CMK (cell line): ENCODE data around the gene TSPAN8.
"Not testable (repeated sequence)": the region's sequence is repeated elsewhere in the genome, so short reads cannot be mapped to it uniquely, and the experiment has no call there.

ENCODE experiments used
- DNase-seq: peaks from one replicate; pipeline ENCODE4 v3.0.0-alpha.2; 2010; ENCODE audit warnings: low read depth

TSPAN8 gene

DNA sequence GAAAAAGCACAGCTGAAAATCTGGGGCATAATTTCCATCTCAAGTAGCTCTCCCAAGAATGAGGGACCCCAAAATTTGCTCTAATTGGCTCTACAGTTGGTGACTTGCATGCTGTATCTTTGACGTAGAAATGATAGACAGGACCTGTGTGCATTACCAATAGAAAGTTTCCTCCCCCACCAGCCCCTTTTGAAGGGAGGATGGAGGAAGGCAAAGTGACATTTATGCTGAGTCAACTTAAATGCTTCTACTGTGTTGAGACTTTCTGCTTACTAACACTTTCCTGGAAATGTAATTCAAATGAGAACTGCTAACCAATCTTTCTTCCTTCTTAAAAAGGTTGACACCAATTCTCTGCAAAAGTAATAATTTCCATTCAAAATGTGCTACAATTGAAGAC is 31.9 kb downstream of the TSPAN8 start:
- no peak for DNase-seq

GRCh38 chr12:71125515-71125914 is 32.3 kb downstream of the TSPAN8 start:
- no peak for DNase-seq

DNA sequence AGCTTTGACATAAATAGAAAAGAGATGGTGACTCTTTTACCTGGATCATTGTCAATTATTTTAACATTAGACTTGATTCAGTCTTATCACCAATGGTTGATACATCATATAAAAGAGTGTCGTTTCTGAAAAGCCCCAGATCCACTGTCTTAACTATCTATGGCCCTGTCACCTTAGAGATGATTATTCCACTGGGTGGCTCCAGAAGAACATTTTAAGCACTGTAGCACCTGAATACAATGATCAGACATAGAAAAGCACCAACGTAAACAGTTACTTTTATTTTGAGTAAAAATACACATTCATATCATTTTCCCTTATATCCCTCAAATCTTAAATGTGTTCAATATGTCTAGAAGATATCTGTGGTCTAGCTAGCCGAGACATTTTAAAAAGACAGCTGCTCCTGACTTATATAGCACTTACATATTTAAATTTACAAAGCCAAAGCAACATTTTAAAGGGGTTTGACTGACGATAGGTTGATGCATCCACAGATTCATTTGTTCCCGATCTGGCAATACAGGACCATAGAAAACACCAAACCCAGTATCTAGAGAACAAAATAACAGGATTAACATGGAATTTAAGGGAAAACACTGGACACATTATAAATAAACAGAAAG is 32.9 kb downstream of the TSPAN8 start:
- no peak for DNase-seq

- not testable (repeated sequence) for DNase-seq
These were observed 44.7 kb downstream of the TSPAN8 start for GRCh38 chr12:71113148-71113547.

GRCh38 chr12:71109834-71110233 is 48.0 kb downstream of the TSPAN8 start:
- DNase-seq: no peak

- DNase-seq: no peak
These were observed 49.4 kb downstream of the TSPAN8 start for GRCh38 chr12:71108355-71108754.

- DNase-seq: no peak
These were observed 49.9 kb downstream of the TSPAN8 start for GRCh38 chr12:71107936-71108335.

DNA sequence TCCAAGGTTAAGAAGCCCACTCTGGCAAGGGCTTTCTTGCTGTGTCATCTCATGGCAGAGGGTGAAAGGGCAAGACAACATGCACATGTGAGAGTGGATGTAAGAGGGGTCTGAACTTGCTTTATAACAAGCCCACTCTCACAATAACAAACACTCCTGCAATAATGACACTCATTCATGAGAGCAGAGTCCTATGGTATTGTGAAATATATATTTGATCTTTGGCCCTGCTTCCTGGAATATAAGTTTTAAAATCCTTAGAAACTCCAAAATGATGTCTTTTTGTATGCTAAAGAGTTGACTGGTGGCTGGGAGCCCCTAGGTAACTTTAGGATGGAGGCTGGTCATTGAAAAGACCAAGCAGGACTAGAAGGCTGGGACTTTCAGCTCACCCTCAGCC is 51.8 kb downstream of the TSPAN8 start:
- DNase-seq: no peak

DNA sequence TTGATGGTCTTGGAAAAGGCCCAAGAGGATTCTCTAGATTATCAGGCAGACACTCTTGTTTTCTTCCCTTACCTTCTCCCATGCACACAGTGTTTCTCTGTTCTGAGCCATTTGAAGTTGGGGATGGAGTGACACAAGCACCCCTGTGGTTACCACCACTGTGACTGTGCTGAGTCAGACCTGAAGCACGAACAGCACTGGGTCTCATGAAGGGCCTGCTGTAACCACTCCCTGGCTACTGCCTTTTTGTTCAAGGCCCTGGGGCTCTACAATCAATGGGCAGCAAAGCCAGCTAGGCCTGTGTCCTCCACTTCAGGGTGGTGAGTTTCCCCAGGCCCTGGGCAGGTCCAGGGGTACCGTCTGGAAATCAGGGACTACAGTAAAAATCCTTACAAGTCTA is 65.5 kb downstream of the TSPAN8 start:
- DNase-seq: no peak

- no peak for DNase-seq
These were observed 66.8 kb downstream of the TSPAN8 start for GRCh38 chr12:71090971-71091370.

DNA sequence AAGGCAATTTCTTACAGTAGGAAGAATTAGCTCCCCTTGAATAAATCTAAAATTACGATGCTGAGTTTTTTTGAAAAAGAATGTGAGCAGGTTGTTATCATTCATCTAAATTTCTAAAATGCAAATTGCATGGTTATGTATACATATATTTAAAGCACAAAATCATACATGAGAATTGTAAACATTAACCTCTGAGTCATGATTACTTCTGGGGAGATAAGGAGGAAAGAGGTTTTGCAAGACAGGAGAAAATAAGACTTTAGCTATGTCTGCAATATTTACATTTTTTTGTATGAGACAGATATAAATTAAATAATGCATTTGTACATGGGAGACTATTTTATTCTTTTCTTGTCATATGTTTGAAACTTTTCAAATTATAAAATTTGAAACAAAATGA is 72.2 kb downstream of the TSPAN8 start:
- no peak for DNase-seq

DNA sequence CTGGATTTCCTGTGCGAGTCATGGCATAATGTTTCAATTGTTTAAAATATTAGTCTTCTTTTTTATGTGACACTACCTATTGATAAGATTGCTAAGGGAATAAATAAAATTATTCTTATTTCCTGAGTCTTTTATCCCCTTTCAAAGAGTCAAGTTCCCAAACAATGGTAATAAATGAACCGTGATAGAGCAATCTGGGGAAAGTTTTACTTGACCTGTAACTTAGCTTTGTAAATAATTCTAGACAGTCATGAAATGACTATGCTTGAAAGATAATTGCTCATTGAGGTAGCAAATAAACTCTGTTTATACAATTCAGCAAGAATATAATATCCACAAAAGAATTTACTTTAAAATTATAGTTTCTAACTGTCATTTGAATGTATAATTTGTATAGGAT is 82.1 kb downstream of the TSPAN8 start:
- no peak for DNase-seq
